Right lobe of liver (tissue), 6 donors: ENCODE data around the gene IGF1R. TPM values are rescaled to one million over a fixed set of nuclear protein-coding genes. Genes with fewer than 3 reads are reported as not detected.

Experiments used
- ATAC-seq, 4 donors: fragments of 200-7000 bp; cut with Tn5 transposase; one replicate each; pipeline ENCODE4 v1.9.1; 2020; ENCODE audit warnings: mild to moderate bottlenecking in 4 of 4, moderate library complexity in 4 of 4
- DNase-seq, 3 donors: peaks; one replicate each; pipeline ENCODE4 v3.0.0-alpha.2; 2020
- H3K27ac ChIP-seq, 3 donors: fragments of 200-600 bp; one replicate each; pipeline ENCODE4 v1.8.0; 2022
- H3K27me3 ChIP-seq, 2 donors: fragments of 200-600 bp; one replicate each; pipeline ENCODE4 v1.8.0; 2022
- H3K36me3 ChIP-seq, 4 donors: fragments of 200-600 bp; sonication (generic) in 1 of 4; one replicate each; pipeline versions ENCODE4 v1.5.1 to v1.8.0; 2017 to 2022; ENCODE audit warnings: control low read depth in 1 of 4
- H3K4me1 ChIP-seq, 4 donors: fragments of 200-600 bp; sonication (generic) in 1 of 4; one replicate each; pipeline versions ENCODE4 v1.5.1 to v1.8.0; 2017 to 2022; ENCODE audit warnings: control low read depth in 1 of 4
- H3K4me3 ChIP-seq, 3 donors: fragments of 200-600 bp; one replicate each; pipeline ENCODE4 v1.8.0; 2022
- H3K9me3 ChIP-seq, 4 donors: fragments of 200-600 bp; sonication (generic) in 1 of 4; one replicate each; pipeline versions ENCODE4 v1.5.1 to v1.8.0; 2017 to 2022; ENCODE audit warnings: control low read depth in 1 of 4
- POLR2A ChIP-seq: fragments of 450-650 bp; IDR thresholded peaks from one replicate; pipeline ENCODE4 v1.6.1; 2017; ENCODE audit warnings: antibody characterized with exemption, mild to moderate bottlenecking
- whole genome bisulfite sequencing: methylation state at CpG from one replicate; pipeline ENCODE4 v1.1.6; 2018; ENCODE audit warnings: low coverage, low lambda C conversion rate; ENCODE audit not compliant: insufficient coverage; ENCODE audit errors: missing lambda C conversion rate; 5-methylcytosine and 5-hydroxymethylcytosine counted together
- intact Hi-C, 2 donors: fragments of 100-400 bp; cut with DNase I; formaldehyde crosslinking; loops; one replicate each; pipeline versions ENCODE4 v1.11.2 to v1.14.1; 2022
- total RNA-seq, 6 experiments: library from RNA; depleted of rRNA in 2 of 6; stranded (reverse); fragments of >200 nt in 2 of 6; fragmentation: NEBNext Ultra II Directional in 3 of 6; extraction: Animal tissue kit (Norgen Biotek cat#: 25700) in 3 of 6; gene quantifications; one replicate each; pipeline versions ENCODE4 v1.1.0 to v1.2.4, GENCODE V29; 2016 to 2023
- TF ChIP-seq, protein P1 (sequence below), 4 donors: fragments of 200-600 bp in 3 of 4; fragments of 450-650 bp in 1 of 4; IDR thresholded peaks; one replicate each; pipeline versions ENCODE4 v1.5.1 to v1.8.0; 2016 to 2022; ENCODE audit warnings: antibody characterized with exemption in 4 of 4, mild to moderate bottlenecking in 2 of 4
- donor health status: DM: no; HTN: yes; CAD: no.
- donor health status: DM: no; HTN: no; CAD: no.
- donor health status: DM: no; HTN: no; CAD: no.
- donor health status: DM: no; HTN: yes; CAD: no.
- donor health status: DM: no; HTN: yes; CAD: no.

Gene IGF1R
- total RNA-seq, 6 experiments from 2014 or later: 2.5 to 5.3 (median 3.8) TPM

GRCh38 chr15:98740295-98740694, 92.0 kb downstream of the IGF1R start:
- H3K27ac ChIP-seq: no peak overlapping the region
- no peak overlapping the region for H3K4me3 ChIP-seq
- DNase-seq (no peak), ATAC-seq (no peak)
- H3K4me1 ChIP-seq: no peaks in the 10 kb centered on the region
- intact Hi-C loops: no loop called here
- H3K9me3 ChIP-seq: no peaks in the 10 kb centered on the region
- H3K27me3 ChIP-seq: no peaks in the 10 kb centered on the region
- WGBS: 64% methylated on average over 4 of the region's 4 CpGs
- H3K36me3 ChIP-seq: no peaks in the 10 kb centered on the region
- TF ChIP-seq, protein P1, sequence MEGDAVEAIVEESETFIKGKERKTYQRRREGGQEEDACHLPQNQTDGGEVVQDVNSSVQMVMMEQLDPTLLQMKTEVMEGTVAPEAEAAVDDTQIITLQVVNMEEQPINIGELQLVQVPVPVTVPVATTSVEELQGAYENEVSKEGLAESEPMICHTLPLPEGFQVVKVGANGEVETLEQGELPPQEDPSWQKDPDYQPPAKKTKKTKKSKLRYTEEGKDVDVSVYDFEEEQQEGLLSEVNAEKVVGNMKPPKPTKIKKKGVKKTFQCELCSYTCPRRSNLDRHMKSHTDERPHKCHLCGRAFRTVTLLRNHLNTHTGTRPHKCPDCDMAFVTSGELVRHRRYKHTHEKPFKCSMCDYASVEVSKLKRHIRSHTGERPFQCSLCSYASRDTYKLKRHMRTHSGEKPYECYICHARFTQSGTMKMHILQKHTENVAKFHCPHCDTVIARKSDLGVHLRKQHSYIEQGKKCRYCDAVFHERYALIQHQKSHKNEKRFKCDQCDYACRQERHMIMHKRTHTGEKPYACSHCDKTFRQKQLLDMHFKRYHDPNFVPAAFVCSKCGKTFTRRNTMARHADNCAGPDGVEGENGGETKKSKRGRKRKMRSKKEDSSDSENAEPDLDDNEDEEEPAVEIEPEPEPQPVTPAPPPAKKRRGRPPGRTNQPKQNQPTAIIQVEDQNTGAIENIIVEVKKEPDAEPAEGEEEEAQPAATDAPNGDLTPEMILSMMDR (IDR thresholded peaks at IDR 0.05): no peak
- TF ChIP-seq POLR2A: no peak

DNA sequence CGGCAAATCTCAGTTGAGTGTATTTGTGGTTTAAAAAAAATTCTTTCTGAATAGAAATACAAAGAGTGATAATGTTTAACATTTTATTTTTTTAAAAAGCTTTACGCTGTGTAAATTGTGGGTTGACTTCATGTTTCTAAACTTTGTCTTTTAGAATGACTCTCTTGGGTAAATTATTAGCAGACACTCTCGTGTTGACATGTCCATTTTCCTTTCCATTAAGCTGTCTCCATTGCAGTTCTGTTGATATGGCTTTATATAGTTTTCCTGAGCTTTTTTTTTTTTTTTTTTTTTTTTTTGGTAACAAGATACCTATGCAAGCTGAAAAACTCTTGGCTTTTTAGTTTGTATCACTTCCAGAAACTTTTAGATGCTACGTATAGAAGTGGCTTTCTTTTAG, 92.6 kb downstream of the IGF1R start:
- 51% methylated on average over 4 of the region's 4 CpGs for WGBS
- TF ChIP-seq, protein P1 (IDR thresholded peaks at IDR 0.05): no peak
- no peak for TF ChIP-seq POLR2A
- no peaks in the 10 kb centered on the region for H3K4me1 ChIP-seq
- no peak overlapping the region for H3K4me3 ChIP-seq
- H3K9me3 ChIP-seq: no peaks in the 10 kb centered on the region
- no peak for DNase-seq
- intact Hi-C loops: no loop called here
- no peaks in the 10 kb centered on the region for H3K27me3 ChIP-seq
- H3K36me3 ChIP-seq: no peaks in the 10 kb centered on the region
- no peak overlapping the region for H3K27ac ChIP-seq
- no peak for ATAC-seq

- Histone ChIP-seq H3K36me3 (no peaks in the 10 kb centered on the region), H3K27ac (no peak overlapping the region), H3K4me1 (no peaks in the 10 kb centered on the region), H3K27me3 (no peaks in the 10 kb centered on the region), H3K9me3 (no peaks in the 10 kb centered on the region), H3K4me3 (no peak overlapping the region)
- 65% methylated on average over 6 of the region's 6 CpGs for WGBS
- ATAC-seq: no peak
- DNase-seq: no peak
- TF ChIP-seq, protein P1 (IDR thresholded peaks at IDR 0.05): no peak
- TF ChIP-seq POLR2A: no peak
- intact Hi-C loops: no loop called here
Observed at GRCh38 chr15:98743177-98743576, 94.8 kb downstream of the IGF1R start.

GRCh38 chr15:98744506-98744905, 96.2 kb downstream of the IGF1R start:
- TF ChIP-seq POLR2A: no peak
- TF ChIP-seq, protein P1 (IDR thresholded peaks at IDR 0.05): no peak
- H3K4me3 ChIP-seq: no peak overlapping the region
- H3K27me3 ChIP-seq: no peaks in the 10 kb centered on the region
- DNase-seq: no peak
- 49% methylated on average over 2 of the region's 2 CpGs for WGBS
- no peak for ATAC-seq
- H3K9me3 ChIP-seq: no peaks in the 10 kb centered on the region
- H3K36me3 ChIP-seq: no peaks in the 10 kb centered on the region
- H3K27ac ChIP-seq: no peak overlapping the region
- no peaks in the 10 kb centered on the region for H3K4me1 ChIP-seq
- intact Hi-C loops: no loop called here

GRCh38 chr15:98745179-98745578, 96.8 kb downstream of the IGF1R start:
- no peak overlapping the region for H3K4me3 ChIP-seq
- DNase-seq (no peak), ATAC-seq (no peak)
- no peak overlapping the region for H3K27ac ChIP-seq
- WGBS: 44% methylated on average over 3 of the region's 3 CpGs
- no peaks in the 10 kb centered on the region for H3K27me3 ChIP-seq
- intact Hi-C loops: no loop called here
- H3K36me3 ChIP-seq: no peaks in the 10 kb centered on the region
- no peak for TF ChIP-seq POLR2A
- TF ChIP-seq, protein P1 (IDR thresholded peaks at IDR 0.05): no peak
- H3K9me3 ChIP-seq: no peaks in the 10 kb centered on the region
- H3K4me1 ChIP-seq: no peaks in the 10 kb centered on the region
